HL-60 (cell line): ENCODE results near the gene GALNT12.

Experiments
- POLR2AphosphoS5 ChIP-seq: IDR thresholded peaks from 2 replicates; pipeline ENCODE4 v1.6.1; 2012; ENCODE audit warnings: low read depth
- TF ChIP-seq, protein P1 (sequence below): IDR thresholded peaks from one replicate; pipeline ENCODE4 v1.5.1; 2011; ENCODE audit warnings: low read length, control low read depth, inconsistent platforms; ENCODE audit not compliant: insufficient read depth

DNA sequence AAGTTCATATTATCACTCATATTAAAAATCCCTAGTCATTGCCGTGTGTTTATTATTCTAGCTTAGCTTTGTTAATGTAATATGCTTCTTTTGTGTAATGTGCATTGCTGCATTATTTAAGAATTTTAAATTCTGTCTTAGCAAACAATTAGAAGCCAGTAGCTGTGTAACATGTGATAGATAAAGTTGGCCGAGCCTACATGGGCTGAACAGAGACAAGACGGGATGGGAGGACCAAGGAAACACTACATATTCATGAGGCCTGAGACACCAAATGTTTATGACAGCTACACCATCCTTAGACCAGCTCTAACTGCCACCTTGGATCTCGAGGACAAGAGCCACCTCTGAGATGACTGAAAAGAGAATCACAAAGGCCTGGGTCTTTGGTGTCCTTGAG, 85.2 kb downstream of the GALNT12 start:
- TF ChIP-seq, protein P1, sequence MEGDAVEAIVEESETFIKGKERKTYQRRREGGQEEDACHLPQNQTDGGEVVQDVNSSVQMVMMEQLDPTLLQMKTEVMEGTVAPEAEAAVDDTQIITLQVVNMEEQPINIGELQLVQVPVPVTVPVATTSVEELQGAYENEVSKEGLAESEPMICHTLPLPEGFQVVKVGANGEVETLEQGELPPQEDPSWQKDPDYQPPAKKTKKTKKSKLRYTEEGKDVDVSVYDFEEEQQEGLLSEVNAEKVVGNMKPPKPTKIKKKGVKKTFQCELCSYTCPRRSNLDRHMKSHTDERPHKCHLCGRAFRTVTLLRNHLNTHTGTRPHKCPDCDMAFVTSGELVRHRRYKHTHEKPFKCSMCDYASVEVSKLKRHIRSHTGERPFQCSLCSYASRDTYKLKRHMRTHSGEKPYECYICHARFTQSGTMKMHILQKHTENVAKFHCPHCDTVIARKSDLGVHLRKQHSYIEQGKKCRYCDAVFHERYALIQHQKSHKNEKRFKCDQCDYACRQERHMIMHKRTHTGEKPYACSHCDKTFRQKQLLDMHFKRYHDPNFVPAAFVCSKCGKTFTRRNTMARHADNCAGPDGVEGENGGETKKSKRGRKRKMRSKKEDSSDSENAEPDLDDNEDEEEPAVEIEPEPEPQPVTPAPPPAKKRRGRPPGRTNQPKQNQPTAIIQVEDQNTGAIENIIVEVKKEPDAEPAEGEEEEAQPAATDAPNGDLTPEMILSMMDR, result no peak
- no peak for TF ChIP-seq POLR2AphosphoS5
